OCI-LY7 (cell line): Measurements from ENCODE around the gene ARPC3. TPM values are rescaled to one million over a fixed set of nuclear protein-coding genes. Genes with fewer than 3 reads are reported as not detected.
"Not testable (repeated sequence)": the region's sequence is repeated elsewhere in the genome, so short reads cannot be mapped to it uniquely, and the experiment has no call there.

Source experiments
- BruUV-seq: library from RNA; stranded (reverse); fragments of 400-500 nt; replicated peaks from 2 replicates; lab custom pipeline; 2021; lab: Mats Ljungman, UMichigan
- CTCF ChIA-PET: fragments of 300-600 bp; sonication (Branson Sonifier 250); formaldehyde crosslinking; loops from one replicate; lab custom pipeline; 2022; ENCODE audit warnings: antibody characterized with exemption; ENCODE audit not compliant: unreplicated experiment; lab: Charles Lee
- POLR2A ChIA-PET: fragments of 300-600 bp; sonication (Branson Sonifier 250); formaldehyde crosslinking; loops from one replicate; lab custom pipeline; 2022; ENCODE audit warnings: antibody characterized with exemption; lab: Charles Lee
- DNase-seq: peaks from one replicate; pipeline ENCODE4 v3.0.0-alpha.2; 2015; ENCODE audit warnings: low spot score
- H2AFZ ChIP-seq: fragments of 200-600 bp; sonication (generic), shearing (Covaris generic); 2 replicates; pipeline ENCODE4 v1.6.1; 2014; ENCODE audit warnings: mild to moderate bottlenecking, antibody characterized with exemption, low read length, moderate library complexity
- H3K27ac ChIP-seq: fragments of 200-600 bp; sonication (generic); 2 replicates; pipeline ENCODE4 v1.5.1; 2014; ENCODE audit warnings: mixed run types, low read depth, mild to moderate bottlenecking, moderate library complexity, low read length, inconsistent platforms; ENCODE audit not compliant: poor library complexity, severe bottlenecking
- H3K36me3 ChIP-seq: fragments of 200-600 bp; sonication (generic); 2 replicates; pipeline ENCODE4 v1.6.1; 2014; ENCODE audit warnings: mild to moderate bottlenecking, antibody characterized with exemption, low read length, moderate library complexity, mixed read lengths; ENCODE audit not compliant: insufficient read depth
- H3K4me1 ChIP-seq: fragments of 200-600 bp; sonication (generic); 2 replicates; pipeline ENCODE4 v1.5.1; 2014; ENCODE audit warnings: mild to moderate bottlenecking, low read length; ENCODE audit not compliant: insufficient read depth, poor library complexity, severe bottlenecking
- H3K4me2 ChIP-seq: fragments of 200-600 bp; sonication (generic); 2 replicates; pipeline ENCODE4 v1.6.1; 2014; ENCODE audit warnings: mild to moderate bottlenecking, low read length
- H3K4me3 ChIP-seq: fragments of 200-600 bp; sonication (generic); 2 replicates; pipeline ENCODE4 v1.5.1; 2014; ENCODE audit warnings: mild to moderate bottlenecking, low read depth, low read length; ENCODE audit not compliant: poor library complexity, severe bottlenecking
- H3K79me2 ChIP-seq: fragments of 200-600 bp; sonication (generic); 2 replicates; pipeline ENCODE4 v1.6.1; 2016; ENCODE audit warnings: low read depth, mild to moderate bottlenecking, low read length, moderate library complexity, mixed read lengths; ENCODE audit not compliant: insufficient read depth
- H3K9me2 ChIP-seq: fragments of 200-600 bp; sonication (generic); 2 replicates; pipeline ENCODE4 v1.6.1; 2016; ENCODE audit warnings: mild to moderate bottlenecking, low read length, mixed read lengths; ENCODE audit not compliant: insufficient read depth
- H3K9me3 ChIP-seq: fragments of 200-600 bp; sonication (generic); 2 replicates; pipeline ENCODE4 v1.6.1; 2014; ENCODE audit warnings: mild to moderate bottlenecking, mixed run types, low read length, mixed read lengths
- H4K20me1 ChIP-seq: fragments of 200-600 bp; sonication (generic); 2 replicates; pipeline ENCODE4 v1.6.1; 2014; ENCODE audit warnings: mild to moderate bottlenecking, antibody characterized with exemption, low read length, moderate library complexity, mixed read lengths; ENCODE audit not compliant: insufficient read depth
- CTCF ChIP-seq: fragments of 200-600 bp; sonication (generic); conservative IDR thresholded peaks from 2 replicates; pipeline ENCODE4 v1.5.1; 2014; ENCODE audit warnings: mild to moderate bottlenecking, antibody characterized with exemption, low read length, moderate library complexity, mixed read lengths
- EZH2phosphoT487 ChIP-seq: fragments of 200-600 bp; sonication (generic); IDR thresholded peaks from 2 replicates; pipeline ENCODE4 v1.6.1; 2018; ENCODE audit warnings: low read depth, borderline replicate concordance, mild to moderate bottlenecking, mixed run types, antibody characterized with exemption, low read length, moderate library complexity, mixed read lengths
- intact Hi-C: fragments of 100-400 bp; cut with micrococcal nuclease; formaldehyde crosslinking; loops from one replicate; pipeline ENCODE4 v1.10.0; 2022; ENCODE audit not compliant: unreplicated experiment
- total RNA-seq, 2 experiments: library from RNA; depleted of rRNA in 1 of 2; stranded (reverse); fragments of >200 nt in 1 of 2; shearing (Covaris generic) in 1 of 2; gene quantifications; 2 replicates each; pipeline ENCODE4 v1.2.3, GENCODE V29; 2014 to 2022

Gene ARPC3
- total RNA-seq, 2 experiments from 2014 or later: 256 to 385 TPM

GRCh38 chr12:110467847-110468213 lies 17.7 kb upstream of the ARPC3 start:
- H3K9me3 ChIP-seq: no peaks in the 10 kb centered on the region
- TF ChIP-seq EZH2phosphoT487 (no peak), CTCF (no peak)
- ChIA-PET CTCF (interaction anchor here (1.3 to 1.7 kb wide), 2 partner anchors 13 to 18 kb away, joined by 6 to 14 read pairs; partner anchors contain the start of gene ARPC3), POLR2A (interaction anchor here (0.6 to 5.3 kb wide), 13 partner anchors 9 to 1294 kb away, joined by 3 to 28 read pairs (median 4); partner anchors contain the start of gene ARPC3)
- no peak for DNase-seq
- H3K79me2 ChIP-seq: peaks cover 59% of the 10 kb centered on the region
- BruUV-seq: TSS peak; percentile 93
- intact Hi-C loops: loop anchor here (1.0 kb wide), 2 partner anchors 18 to 34 kb away; partner anchors contain the start of genes ARPC3, RAD9B and VPS29
- H3K27ac ChIP-seq: peak overlapping the region; percentile 82
- no peaks in the 10 kb centered on the region for H3K9me2 ChIP-seq
- peaks cover 44% of the 10 kb centered on the region for H3K36me3 ChIP-seq
- H3K4me1 ChIP-seq: peaks cover 26% of the 10 kb centered on the region
- peak overlapping the region; percentile 95 for H3K4me3 ChIP-seq
- H3K4me2 ChIP-seq: peak overlapping the region; percentile 86
- H2AFZ ChIP-seq: peak overlapping the region; percentile 57; the same call in 1 of the 2 replicates
- H4K20me1 ChIP-seq: no peaks in the 10 kb centered on the region

GRCh38 chr12:110466791-110467190 lies 16.7 kb upstream of the ARPC3 start:
- Histone ChIP-seq H3K9me3 (no peaks in the 10 kb centered on the region), H3K4me2 (peak overlapping the region; percentile 86), H3K79me2 (peaks cover 51% of the 10 kb centered on the region), H3K9me2 (no peaks in the 10 kb centered on the region), H3K4me3 (peak overlapping the region; percentile 95), H4K20me1 (no peaks in the 10 kb centered on the region), H3K27ac (no peak overlapping the region), H2AFZ (no peak overlapping the region), H3K4me1 (peaks cover 23% of the 10 kb centered on the region), H3K36me3 (peaks cover 46% of the 10 kb centered on the region)
- ChIA-PET POLR2A (interaction anchor here (0.7 to 5.3 kb wide), 5 partner anchors 10 to 93 kb away, joined by 4 to 28 read pairs (median 12); partner anchors contain the start of gene ARPC3), CTCF (no interaction called here)
- no TSS peak for BruUV-seq
- TF ChIP-seq EZH2phosphoT487 (no peak), CTCF (no peak)
- intact Hi-C loops: no loop called here
- DNase-seq: no peak

GRCh38 chr12:110465765-110466164 lies 15.6 kb upstream of the ARPC3 start:
- H3K9me2 ChIP-seq, H3K4me3 ChIP-seq, DNase-seq, BruUV-seq, H3K27ac ChIP-seq, H3K9me3 ChIP-seq, intact Hi-C loops, H2AFZ ChIP-seq, H4K20me1 ChIP-seq: not testable (repeated sequence)
- ChIA-PET CTCF (interaction anchor here (0.6 kb wide), 1 partner anchor 268 kb away, joined by 3 read pairs; no protein-coding TSS in a partner anchor), POLR2A (interaction anchor here (0.7 to 5.3 kb wide), 3 partner anchors 9 to 212 kb away, joined by 6 to 26 read pairs (median 7); partner anchors contain the start of gene ARPC3)
- H3K79me2 ChIP-seq: peaks cover 43% of the 10 kb centered on the region
- peaks cover 48% of the 10 kb centered on the region for H3K36me3 ChIP-seq
- 0 out of 2 replicates have a peak overlapping the region, but pooled peaks have one; percentile 86 for H3K4me2 ChIP-seq
- H3K4me1 ChIP-seq: peaks cover 23% of the 10 kb centered on the region
